HTERT RPE-1 (cell line): Measurements from ENCODE around the gene C1orf232.

Experiments used
- in situ Hi-C: fragments of 300-500 bp; cut with MboI; formaldehyde crosslinking; loops from 4 replicates; pipeline ENCODE4 v1.14.3; 2020; ENCODE audit warnings: low sequenced_read_pairs

C1orf232 gene

DNA sequence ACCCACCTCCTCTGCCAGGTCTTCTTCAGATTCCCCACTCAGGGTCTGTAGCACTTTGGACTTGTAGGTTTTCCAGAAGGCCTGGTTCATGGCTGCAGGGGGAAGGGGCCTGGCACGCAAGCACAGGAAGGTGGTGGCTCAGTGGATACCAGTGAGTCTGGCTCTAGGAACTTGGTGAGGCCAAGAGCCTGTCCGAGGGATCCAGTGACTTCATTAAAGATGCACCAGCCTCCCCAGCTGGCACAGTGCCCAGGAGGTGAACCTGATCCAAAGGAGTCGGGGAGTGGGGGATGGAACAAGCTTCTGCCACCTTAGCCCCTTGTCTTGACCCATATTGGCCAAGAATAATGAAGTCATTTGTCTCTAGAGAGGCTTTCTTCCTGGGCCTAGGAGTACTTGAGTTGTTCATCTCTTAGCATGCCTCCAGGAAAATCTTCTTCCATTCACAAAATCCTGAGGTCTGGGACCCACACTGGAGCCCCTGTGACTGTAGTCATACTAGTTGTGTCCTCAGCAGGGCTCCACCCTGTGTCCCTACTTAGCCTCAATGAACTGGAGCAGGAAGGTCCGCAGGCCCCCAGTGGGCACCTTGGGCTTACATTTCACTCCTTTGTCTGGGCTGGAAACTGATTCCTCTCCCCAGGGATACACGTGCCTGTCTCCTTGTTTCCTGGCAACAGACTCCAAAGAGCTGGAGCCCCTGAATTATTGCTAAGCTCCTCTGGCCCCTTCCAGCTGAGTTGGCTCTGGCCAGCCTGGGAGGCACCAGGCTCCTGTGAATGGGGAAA lies at the start of gene C1orf232:
Gene C1orf232 (minus strand): TSS at position 554 of the 788 bp plus-strand sequence. CDS start 464 bp downstream, at position 90.
- in situ Hi-C loops: no loop called here

GRCh38 chr1:26215246-26215645 lies 46.5 kb upstream of the C1orf232 start:
- in situ Hi-C loops: no loop called here

DNA sequence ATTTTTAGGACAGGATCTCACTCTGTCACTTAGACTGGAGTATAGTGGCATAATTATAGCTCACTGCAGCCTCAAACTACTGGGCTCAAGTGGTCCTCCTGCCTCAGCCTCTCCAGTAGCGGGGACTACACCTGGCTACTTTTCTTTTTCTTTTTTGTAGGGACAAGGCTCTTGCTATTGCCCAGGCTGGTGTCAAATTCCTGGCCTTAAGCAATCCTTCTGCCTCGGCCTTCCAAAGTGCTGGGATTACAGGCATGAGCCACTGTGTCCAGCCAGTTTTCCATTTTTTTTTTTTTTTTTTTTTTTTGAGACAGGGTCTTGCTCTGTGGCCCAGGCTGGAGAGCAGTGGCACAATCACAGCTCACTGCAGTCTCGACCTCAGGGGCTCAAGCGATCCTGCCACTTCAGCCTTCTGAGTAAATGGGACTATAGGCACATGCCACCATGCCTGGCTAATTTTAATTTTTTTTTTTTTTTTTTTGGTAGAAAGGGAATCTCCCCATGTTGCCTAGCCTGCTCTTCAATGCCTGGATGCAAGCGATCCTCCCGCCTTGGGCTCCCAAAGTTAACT lies 44.7 kb upstream of the C1orf232 start:
- in situ Hi-C loops: no loop called here

- in situ Hi-C loops: no loop called here
Measured at GRCh38 chr1:26212726-26213125, 44.0 kb upstream of the C1orf232 start.

GRCh38 chr1:26210147-26210870 lies 41.5 kb upstream of the C1orf232 start:
- in situ Hi-C loops: no loop called here

- in situ Hi-C loops: no loop called here
Measured at GRCh38 chr1:26203642-26204318, 35.0 kb upstream of the C1orf232 start.

GRCh38 chr1:26200413-26200812 lies 31.6 kb upstream of the C1orf232 start:
- in situ Hi-C loops: no loop called here

DNA sequence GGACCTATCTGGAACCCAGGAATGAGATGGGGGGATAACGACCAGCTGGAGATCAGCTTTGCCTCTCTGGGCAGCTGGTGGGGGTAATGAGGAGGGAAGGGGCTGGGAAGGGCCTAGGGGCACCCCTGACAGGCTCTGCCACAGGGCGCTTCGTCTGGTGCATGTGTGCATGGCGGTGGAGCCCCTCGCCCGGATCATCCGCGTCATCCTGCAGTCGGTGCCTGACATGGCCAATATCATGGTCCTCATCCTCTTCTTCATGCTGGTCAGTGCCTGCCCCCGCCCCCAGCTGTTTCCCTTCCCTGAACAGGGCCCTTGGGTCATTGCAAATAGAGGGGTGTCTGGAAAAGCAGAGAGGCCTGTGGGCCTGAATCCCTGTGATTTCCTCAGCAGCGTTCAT lies 29.1 kb upstream of the C1orf232 start:
- in situ Hi-C loops: no loop called here

- in situ Hi-C loops: no loop called here
Measured at GRCh38 chr1:26197301-26197700, 28.5 kb upstream of the C1orf232 start.

GRCh38 chr1:26195805-26196204 lies 27.0 kb upstream of the C1orf232 start:
- in situ Hi-C loops: no loop called here

GRCh38 chr1:26191739-26192138 lies 23.0 kb upstream of the C1orf232 start:
- in situ Hi-C loops: no loop called here

DNA sequence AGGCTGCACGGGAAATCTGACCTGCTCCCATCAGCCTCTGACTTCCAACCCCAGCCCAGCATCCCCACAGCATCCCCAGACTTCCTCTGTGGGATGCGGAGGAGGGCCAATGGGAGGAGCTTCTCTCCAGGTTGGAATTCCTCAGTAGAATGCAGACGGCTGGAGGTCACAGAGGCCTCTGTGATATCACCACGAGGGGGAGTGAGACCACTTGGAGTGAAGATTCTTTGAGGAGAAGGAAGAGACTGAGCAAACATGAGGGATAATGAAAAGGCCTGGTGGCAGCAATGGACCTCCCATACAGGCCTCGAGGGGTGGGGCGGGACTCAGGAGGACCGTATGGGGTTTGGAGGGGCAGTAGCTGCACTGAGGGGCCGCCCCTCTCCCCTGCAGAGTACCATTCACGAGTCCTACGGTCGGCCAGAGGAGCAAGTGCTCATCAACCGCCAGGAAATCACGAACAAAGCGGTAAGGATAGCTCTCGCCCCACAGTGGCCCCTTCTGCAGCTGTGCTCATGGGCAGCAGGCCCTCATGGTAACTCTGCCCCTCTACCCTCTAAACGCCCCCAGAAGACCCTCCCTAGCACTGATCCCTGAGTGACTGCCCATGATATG lies 21.7 kb upstream of the C1orf232 start, which contains the start of gene CATSPER4:
Gene CATSPER4 (plus strand): TSS at position 230 of the 615 bp plus-strand sequence. CDS start 26 bp downstream, at position 256.
- in situ Hi-C loops: no loop called here

DNA sequence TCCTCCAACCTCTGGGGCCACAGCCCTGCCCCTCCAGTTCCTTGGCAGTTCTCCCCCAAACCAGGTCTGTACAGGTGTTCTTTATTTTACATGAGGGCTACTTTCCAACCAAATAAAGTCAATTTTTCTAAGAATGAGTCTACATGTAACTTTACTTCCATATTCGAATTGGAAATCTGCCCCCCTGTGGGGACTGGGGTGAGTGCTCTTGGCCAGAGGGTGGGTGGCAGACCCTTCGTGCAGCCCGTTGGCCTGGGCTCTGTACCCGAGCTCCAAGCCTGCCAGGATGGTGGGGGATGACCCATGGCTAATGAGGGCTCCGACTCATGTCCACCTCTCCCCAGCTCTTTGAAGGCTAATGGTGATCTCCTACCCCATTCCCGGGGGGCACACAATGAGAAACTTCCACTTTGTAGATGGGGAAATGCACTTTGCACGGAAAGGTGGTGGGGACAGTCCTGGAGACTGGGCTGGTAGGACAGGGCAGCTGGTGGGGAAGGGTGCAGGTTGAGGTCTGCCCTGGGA lies 21.1 kb upstream of the C1orf232 start:
- in situ Hi-C loops: no loop called here

DNA sequence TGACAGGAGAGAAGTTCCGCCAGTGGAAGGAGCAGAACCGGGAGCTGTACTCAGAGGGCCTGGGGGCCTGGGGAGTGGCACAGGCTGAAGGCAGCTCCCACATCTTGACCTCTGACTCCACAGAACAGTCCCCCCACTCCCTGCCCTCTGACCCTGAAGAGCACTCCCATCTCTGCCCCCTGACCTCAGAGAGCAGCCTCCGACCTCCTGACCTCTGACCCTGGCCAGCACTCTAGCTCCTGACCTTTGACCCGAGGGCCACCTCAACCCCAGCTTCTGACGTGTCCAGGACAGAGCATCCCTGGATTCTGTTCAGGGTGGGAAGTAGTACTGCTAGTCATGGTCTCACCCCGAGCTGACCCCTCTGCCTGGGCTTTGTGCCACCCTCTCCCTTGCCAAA lies 20.6 kb upstream of the C1orf232 start:
- in situ Hi-C loops: no loop called here

- in situ Hi-C loops: no loop called here
Measured at GRCh38 chr1:26188477-26188876, 19.7 kb upstream of the C1orf232 start.

DNA sequence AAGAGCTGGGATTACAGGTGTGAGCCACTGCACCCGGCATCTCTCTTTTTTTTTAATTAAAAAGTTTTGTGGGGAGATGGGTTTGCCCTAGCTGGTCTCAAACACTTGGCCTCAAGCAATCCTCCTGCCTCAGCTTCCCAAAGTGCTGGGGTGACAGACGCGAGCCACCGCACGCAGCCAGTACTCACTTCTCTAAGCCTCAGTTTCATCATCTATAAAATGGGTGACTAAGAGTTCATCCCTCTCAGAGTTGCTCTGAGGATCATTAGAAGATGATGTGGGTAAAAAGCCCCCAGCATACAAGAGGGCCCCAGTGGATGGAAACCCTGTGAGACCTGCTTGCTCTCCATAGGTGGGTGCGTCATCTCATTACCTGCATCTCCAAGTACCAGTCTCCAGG lies 19.1 kb upstream of the C1orf232 start:
- in situ Hi-C loops: no loop called here

GRCh38 chr1:26184883-26185282 lies 16.1 kb upstream of the C1orf232 start:
- in situ Hi-C loops: no loop called here

GRCh38 chr1:26184086-26184485 lies 15.3 kb upstream of the C1orf232 start:
- in situ Hi-C loops: no loop called here

- in situ Hi-C loops: no loop called here
Measured at GRCh38 chr1:26182383-26182696, 13.6 kb upstream of the C1orf232 start.

DNA sequence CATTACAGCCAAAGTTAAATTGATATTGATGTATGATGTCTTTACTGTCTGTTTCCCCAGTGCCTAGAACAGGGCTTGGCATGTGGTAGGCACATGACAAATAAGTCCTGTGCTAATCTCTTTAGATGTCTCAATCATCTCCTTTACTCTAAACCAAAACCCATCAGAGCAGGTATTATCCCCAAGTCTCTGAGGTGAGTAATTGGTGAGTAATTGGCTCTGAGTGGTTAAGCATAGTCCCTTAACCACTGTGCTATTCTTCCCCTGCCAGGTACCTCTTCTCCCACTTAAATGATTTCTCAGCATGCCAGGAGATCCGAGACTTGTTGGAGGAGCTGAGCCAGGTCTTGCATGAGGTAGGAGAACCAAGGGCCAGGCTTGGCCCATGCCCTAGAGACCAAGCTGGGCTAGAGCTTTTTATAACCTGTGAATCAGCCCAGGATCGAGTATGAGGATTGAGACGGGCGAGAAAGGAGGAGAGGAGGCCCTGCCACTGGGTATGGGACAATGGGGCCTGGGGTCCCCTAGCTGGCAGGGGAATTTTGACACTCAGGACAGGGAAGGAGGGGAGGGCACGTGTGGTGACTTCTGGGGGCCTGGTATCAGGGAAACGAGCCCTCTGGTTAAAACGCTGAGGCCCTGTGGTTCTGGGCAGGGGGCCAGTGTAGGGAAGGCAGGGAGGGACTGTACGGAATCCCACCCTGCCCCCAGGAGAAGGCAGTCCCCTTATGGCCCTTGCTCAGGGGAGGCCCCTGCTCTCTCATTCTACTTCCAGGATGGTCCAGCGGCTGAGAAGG lies 13.0 kb upstream of the C1orf232 start:
- in situ Hi-C loops: no loop called here
